Measurements from ENCODE around the gene TSSK2. TPM values are rescaled to one million over a fixed set of nuclear protein-coding genes. Genes with fewer than 3 reads are reported as not detected.

TSSK2 gene
- total RNA-seq, 1 donor, result not detected

DNA sequence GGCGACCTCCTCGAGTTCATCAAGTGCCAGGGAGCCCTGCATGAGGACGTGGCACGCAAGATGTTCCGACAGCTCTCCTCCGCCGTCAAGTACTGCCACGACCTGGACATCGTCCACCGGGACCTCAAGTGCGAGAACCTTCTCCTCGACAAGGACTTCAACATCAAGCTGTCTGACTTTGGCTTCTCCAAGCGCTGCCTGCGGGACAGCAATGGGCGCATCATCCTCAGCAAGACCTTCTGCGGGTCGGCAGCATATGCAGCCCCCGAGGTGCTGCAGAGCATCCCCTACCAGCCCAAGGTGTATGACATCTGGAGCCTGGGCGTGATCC lies 542 bp downstream of the TSSK2 start:
- Histone ChIP-seq H3K4me1 (ENCODE audit: insufficient read depth, low read length) (no peaks in the 10 kb centered on the region), H3K27me3 (ENCODE audit: insufficient read depth, low read length) (no peaks in the 10 kb centered on the region), H3K4me3 (ENCODE audit: insufficient read depth, low read length) (no peak overlapping the region), H4K20me1 (ENCODE audit: insufficient read depth, low read length) (no peaks in the 10 kb centered on the region), H3K79me2 (ENCODE audit: insufficient read depth, low read length) (no peaks in the 10 kb centered on the region), H3K4me2 (ENCODE audit: insufficient read depth, low read length) (no peak overlapping the region), H2AFZ (ENCODE audit: low read length) (no peak overlapping the region), H3K9me3 (ENCODE audit: low read depth, low read length) (no peaks in the 10 kb centered on the region), H3K36me3 (ENCODE audit: insufficient read depth, low read length) (peaks cover 27% of the 10 kb centered on the region), H3K27ac (ENCODE audit: low read depth, low read length) (no peak overlapping the region)
- DNase-seq (ENCODE audit: insufficient read length, low spot score, missing footprints), result no peak
- TF ChIP-seq, protein P1, sequence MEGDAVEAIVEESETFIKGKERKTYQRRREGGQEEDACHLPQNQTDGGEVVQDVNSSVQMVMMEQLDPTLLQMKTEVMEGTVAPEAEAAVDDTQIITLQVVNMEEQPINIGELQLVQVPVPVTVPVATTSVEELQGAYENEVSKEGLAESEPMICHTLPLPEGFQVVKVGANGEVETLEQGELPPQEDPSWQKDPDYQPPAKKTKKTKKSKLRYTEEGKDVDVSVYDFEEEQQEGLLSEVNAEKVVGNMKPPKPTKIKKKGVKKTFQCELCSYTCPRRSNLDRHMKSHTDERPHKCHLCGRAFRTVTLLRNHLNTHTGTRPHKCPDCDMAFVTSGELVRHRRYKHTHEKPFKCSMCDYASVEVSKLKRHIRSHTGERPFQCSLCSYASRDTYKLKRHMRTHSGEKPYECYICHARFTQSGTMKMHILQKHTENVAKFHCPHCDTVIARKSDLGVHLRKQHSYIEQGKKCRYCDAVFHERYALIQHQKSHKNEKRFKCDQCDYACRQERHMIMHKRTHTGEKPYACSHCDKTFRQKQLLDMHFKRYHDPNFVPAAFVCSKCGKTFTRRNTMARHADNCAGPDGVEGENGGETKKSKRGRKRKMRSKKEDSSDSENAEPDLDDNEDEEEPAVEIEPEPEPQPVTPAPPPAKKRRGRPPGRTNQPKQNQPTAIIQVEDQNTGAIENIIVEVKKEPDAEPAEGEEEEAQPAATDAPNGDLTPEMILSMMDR (IDR thresholded peaks at IDR 0.05; ENCODE audit: extremely low read depth, low read depth, low read length), result no peak

DNA sequence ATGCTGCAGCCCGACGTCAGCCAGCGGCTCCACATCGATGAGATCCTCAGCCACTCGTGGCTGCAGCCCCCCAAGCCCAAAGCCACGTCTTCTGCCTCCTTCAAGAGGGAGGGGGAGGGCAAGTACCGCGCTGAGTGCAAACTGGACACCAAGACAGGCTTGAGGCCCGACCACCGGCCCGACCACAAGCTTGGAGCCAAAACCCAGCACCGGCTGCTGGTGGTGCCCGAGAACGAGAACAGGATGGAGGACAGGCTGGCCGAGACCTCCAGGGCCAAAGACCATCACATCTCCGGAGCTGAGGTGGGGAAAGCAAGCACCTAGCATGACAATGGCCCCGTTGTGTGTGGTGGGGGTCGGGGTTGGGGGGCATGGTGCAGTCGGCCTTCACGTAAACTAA lies 1.0 kb downstream of the TSSK2 start:
- Histone ChIP-seq H3K27me3 (ENCODE audit: insufficient read depth, low read length) (no peaks in the 10 kb centered on the region), H3K79me2 (ENCODE audit: insufficient read depth, low read length) (no peaks in the 10 kb centered on the region), H3K36me3 (ENCODE audit: insufficient read depth, low read length) (peaks cover 32% of the 10 kb centered on the region), H3K4me3 (ENCODE audit: insufficient read depth, low read length) (no peak overlapping the region), H2AFZ (ENCODE audit: low read length) (no peak overlapping the region), H3K4me1 (ENCODE audit: insufficient read depth, low read length) (no peaks in the 10 kb centered on the region), H3K27ac (ENCODE audit: low read depth, low read length) (no peak overlapping the region), H3K4me2 (ENCODE audit: insufficient read depth, low read length) (no peak overlapping the region), H3K9me3 (ENCODE audit: low read depth, low read length) (no peaks in the 10 kb centered on the region), H4K20me1 (ENCODE audit: insufficient read depth, low read length) (no peaks in the 10 kb centered on the region)
- DNase-seq (ENCODE audit: insufficient read length, low spot score, missing footprints), result peak; percentile 77
- TF ChIP-seq, protein P1 (IDR thresholded peaks at IDR 0.05; ENCODE audit: extremely low read depth, low read depth, low read length), result no peak

DNA sequence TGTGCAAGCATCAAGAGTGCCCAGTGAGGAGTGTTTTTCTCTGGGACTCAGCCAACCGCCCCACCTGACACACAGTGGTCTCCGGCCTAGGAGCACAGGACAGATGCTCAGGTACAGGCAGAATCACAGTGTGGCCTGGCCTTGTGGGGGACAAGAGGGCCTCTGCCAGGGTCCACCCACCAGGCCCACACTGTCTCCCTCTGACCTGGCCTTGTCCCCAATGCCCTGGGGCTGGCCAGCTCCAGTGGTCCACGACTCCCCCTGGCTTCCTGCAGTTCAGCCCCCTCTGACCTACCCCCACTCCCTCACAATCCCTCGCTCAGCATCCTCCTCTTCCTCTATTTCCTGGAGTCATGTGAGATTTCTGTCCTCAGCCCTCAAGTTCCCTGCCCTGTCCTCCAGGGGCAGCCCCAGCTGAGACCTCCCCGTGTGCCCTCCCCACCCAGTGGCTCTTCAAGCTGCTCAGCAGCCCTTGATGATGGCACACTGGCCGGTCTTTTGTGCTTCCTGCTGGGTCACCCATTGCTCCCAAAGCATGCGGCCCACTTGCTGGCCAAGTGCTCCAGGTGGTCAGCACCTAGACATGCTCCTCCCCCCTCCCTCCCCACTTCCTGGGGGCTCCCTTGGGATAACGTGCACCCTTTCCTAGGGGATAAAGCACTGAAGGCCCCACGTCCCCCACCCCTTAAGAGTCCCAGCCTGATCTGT lies 1.7 kb downstream of the TSSK2 start:
- Histone ChIP-seq H3K4me2 (ENCODE audit: insufficient read depth, low read length) (no peak overlapping the region), H3K27ac (ENCODE audit: low read depth, low read length) (no peak overlapping the region), H3K4me1 (ENCODE audit: insufficient read depth, low read length) (no peaks in the 10 kb centered on the region), H3K4me3 (ENCODE audit: insufficient read depth, low read length) (no peak overlapping the region), H3K36me3 (ENCODE audit: insufficient read depth, low read length) (peaks cover 39% of the 10 kb centered on the region), H3K9me3 (ENCODE audit: low read depth, low read length) (no peaks in the 10 kb centered on the region), H3K79me2 (ENCODE audit: insufficient read depth, low read length) (no peaks in the 10 kb centered on the region), H3K27me3 (ENCODE audit: insufficient read depth, low read length) (no peaks in the 10 kb centered on the region), H4K20me1 (ENCODE audit: insufficient read depth, low read length) (no peaks in the 10 kb centered on the region), H2AFZ (ENCODE audit: low read length) (no peak overlapping the region)
- TF ChIP-seq, protein P1 (IDR thresholded peaks at IDR 0.05; ENCODE audit: extremely low read depth, low read depth, low read length), result no peak
- peak; percentile 61 for DNase-seq (ENCODE audit: insufficient read length, low spot score, missing footprints)

DNA sequence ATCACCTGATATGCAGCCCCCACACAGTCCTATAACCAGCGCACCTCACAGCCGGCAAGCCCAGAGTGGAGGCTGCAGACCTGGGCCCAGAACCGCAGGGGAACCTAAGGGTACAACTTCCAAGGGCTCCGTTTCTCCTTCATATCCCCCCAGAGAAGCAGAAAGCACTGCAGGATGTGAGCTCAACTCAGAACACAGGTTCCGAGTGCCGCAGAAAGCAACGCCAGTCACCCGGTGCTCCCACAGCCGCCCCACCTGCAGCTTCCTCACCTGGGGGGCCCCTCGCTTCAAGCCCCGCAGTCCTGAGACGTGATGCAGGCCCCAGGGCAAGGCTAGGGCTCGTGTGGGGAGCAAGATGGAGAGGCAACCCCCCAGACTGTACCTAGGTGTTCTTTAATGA lies 2.5 kb downstream of the TSSK2 start:
- H4K20me1 ChIP-seq (ENCODE audit: insufficient read depth, low read length), result no peaks in the 10 kb centered on the region
- H2AFZ ChIP-seq (ENCODE audit: low read length), result no peak overlapping the region
- no peaks in the 10 kb centered on the region for H3K27me3 ChIP-seq (ENCODE audit: insufficient read depth, low read length)
- H3K4me3 ChIP-seq (ENCODE audit: insufficient read depth, low read length), result no peak overlapping the region
- no peaks in the 10 kb centered on the region for H3K9me3 ChIP-seq (ENCODE audit: low read depth, low read length)
- no peak overlapping the region for H3K27ac ChIP-seq (ENCODE audit: low read depth, low read length)
- no peak for DNase-seq (ENCODE audit: insufficient read length, low spot score, missing footprints)
- H3K4me1 ChIP-seq (ENCODE audit: insufficient read depth, low read length), result no peaks in the 10 kb centered on the region
- H3K36me3 ChIP-seq (ENCODE audit: insufficient read depth, low read length), result peaks cover 41% of the 10 kb centered on the region
- no peaks in the 10 kb centered on the region for H3K79me2 ChIP-seq (ENCODE audit: insufficient read depth, low read length)
- H3K4me2 ChIP-seq (ENCODE audit: insufficient read depth, low read length), result no peak overlapping the region
- TF ChIP-seq, protein P1 (IDR thresholded peaks at IDR 0.05; ENCODE audit: extremely low read depth, low read depth, low read length), result no peak

Data from osteoblast (primary cell).